ENCODE measurements around the gene RILP. TPM values are rescaled to one million over a fixed set of nuclear protein-coding genes. Genes with fewer than 3 reads are reported as not detected.

RILP gene
- total RNA-seq, 1 experiment from 2014 or later, result 36.1 TPM

GRCh38 chr17:1648963-1649843 lies 463 bp downstream of the RILP start:
- DNase-seq (ENCODE audit: low spot score), result peak; percentile 92
- in situ Hi-C loops (cut with HindIII; ENCODE audit: low sequenced_read_pairs), result no loop called here

GRCh38 chr17:1648173-1648962 lies 1.3 kb downstream of the RILP start:
- peak; percentile 50 for DNase-seq (ENCODE audit: low spot score)
- in situ Hi-C loops (cut with HindIII; ENCODE audit: low sequenced_read_pairs), result no loop called here

- in situ Hi-C loops (cut with HindIII; ENCODE audit: low sequenced_read_pairs), result no loop called here
- DNase-seq (ENCODE audit: low spot score), result no peak
Measured at GRCh38 chr17:1647802-1648171, 1.9 kb downstream of the RILP start.

GRCh38 chr17:1646199-1646875 lies 3.3 kb downstream of the RILP start:
- in situ Hi-C loops (cut with HindIII; ENCODE audit: low sequenced_read_pairs), result no loop called here
- no peak for DNase-seq (ENCODE audit: low spot score)

- in situ Hi-C loops (cut with HindIII; ENCODE audit: low sequenced_read_pairs), result no loop called here
Measured at GRCh38 chr17:1645207-1646171, 4.2 kb downstream of the RILP start, which contains the start of gene SCARF1. TSS of gene SCARF1 (minus strand) at chr17:1645732. CDS start at chr17:1645697, 35 bp downstream.

GRCh38 chr17:1644493-1645206 lies 5.0 kb downstream of the RILP start:
- DNase-seq (ENCODE audit: low spot score), result no peak
- in situ Hi-C loops (cut with HindIII; ENCODE audit: low sequenced_read_pairs), result no loop called here

More at GRCh38 chr17:1645207-1646171, 4.2 kb downstream of the RILP start, which contains the start of gene SCARF1:
- DNase-seq (ENCODE audit: low spot score), result no peak

GRCh38 chr17:1643999-1644492 lies 5.6 kb downstream of the RILP start:
- DNase-seq (ENCODE audit: low spot score), result no peak

GRCh38 chr17:1643293-1643998 lies 6.2 kb downstream of the RILP start:
- DNase-seq (ENCODE audit: low spot score), result no peak
- in situ Hi-C loops (cut with HindIII; ENCODE audit: low sequenced_read_pairs), result no loop called here

More at GRCh38 chr17:1643999-1644492, 5.6 kb downstream of the RILP start:
- in situ Hi-C loops (cut with HindIII; ENCODE audit: low sequenced_read_pairs), result no loop called here

GRCh38 chr17:1641065-1641403 lies 8.6 kb downstream of the RILP start:
- in situ Hi-C loops (cut with HindIII; ENCODE audit: low sequenced_read_pairs), result no loop called here

GRCh38 chr17:1640329-1641064 lies 9.2 kb downstream of the RILP start:
- in situ Hi-C loops (cut with HindIII; ENCODE audit: low sequenced_read_pairs), result no loop called here
- DNase-seq (ENCODE audit: low spot score), result no peak

More at GRCh38 chr17:1641065-1641403, 8.6 kb downstream of the RILP start:
- no peak for DNase-seq (ENCODE audit: low spot score)

GRCh38 chr17:1639549-1640180 lies 10.0 kb downstream of the RILP start:
- DNase-seq (ENCODE audit: low spot score), result no peak
- in situ Hi-C loops (cut with HindIII; ENCODE audit: low sequenced_read_pairs), result no loop called here

- no peak for DNase-seq (ENCODE audit: low spot score)
- in situ Hi-C loops (cut with HindIII; ENCODE audit: low sequenced_read_pairs), result no loop called here
Measured at GRCh38 chr17:1638624-1639300, 10.9 kb downstream of the RILP start.

- DNase-seq (ENCODE audit: low spot score), result no peak
- in situ Hi-C loops (cut with HindIII; ENCODE audit: low sequenced_read_pairs), result no loop called here
Measured at GRCh38 chr17:1638171-1638590, 11.5 kb downstream of the RILP start.

- in situ Hi-C loops (cut with HindIII; ENCODE audit: low sequenced_read_pairs), result no loop called here
- no peak for DNase-seq (ENCODE audit: low spot score)
Measured at GRCh38 chr17:1636732-1637285, 12.9 kb downstream of the RILP start.
